ENCODE results near the gene HOMER1. TPM values are rescaled to one million over a fixed set of nuclear protein-coding genes. Genes with fewer than 3 reads are reported as not detected.

Gene HOMER1
- total and polyA plus RNA-seq, 7 donors = 0.23 to 31.0 (median 8.3) TPM

GRCh38 chr5:79423296-79423695 lies 90.6 kb downstream of the HOMER1 start:
- no peak overlapping the region for H3K4me3 ChIP-seq
- no peak overlapping the region for H3K27ac ChIP-seq
- TF ChIP-seq CTCF (IDR thresholded peaks at IDR 0.05) = no peak
- TF ChIP-seq EP300 (IDR thresholded peaks at IDR 0.05) = no peak
- no peak for TF ChIP-seq POLR2A (IDR thresholded peaks at IDR 0.05)
- no peak for TF ChIP-seq POLR2AphosphoS5 (IDR thresholded peaks at IDR 0.05)
- DNase-seq = no peak
- H3K9me3 ChIP-seq = no peaks in the 10 kb centered on the region
- 60 to 75% methylated on average over 3 of the region's 3 CpGs for WGBS, 2 donors
- intact Hi-C loops (cut with DNase I) = no loop called here
- H3K4me1 ChIP-seq = peaks cover 0 to 13% (median 0%) of the 10 kb centered on the region in 4 donors
- H3K36me3 ChIP-seq = no peaks in the 10 kb centered on the region
- H3K27me3 ChIP-seq = no peaks in the 10 kb centered on the region

GRCh38 chr5:79420248-79420647 lies 93.7 kb downstream of the HOMER1 start:
- 66 to 75% methylated on average over 3 of the region's 3 CpGs for WGBS, 2 donors
- no peak for DNase-seq
- Histone ChIP-seq H3K36me3 (no peaks in the 10 kb centered on the region), H3K27ac (no peak overlapping the region), H3K4me3 (no peak overlapping the region), H3K27me3 (no peaks in the 10 kb centered on the region), H3K4me1 (peaks cover 0 to 24% (median 0%) of the 10 kb centered on the region in 4 donors), H3K9me3 (no peaks in the 10 kb centered on the region)
- intact Hi-C loops (cut with DNase I) = no loop called here
- no peak for TF ChIP-seq EP300 (IDR thresholded peaks at IDR 0.05)
- TF ChIP-seq CTCF (IDR thresholded peaks at IDR 0.05) = no peak
- no peak for TF ChIP-seq POLR2AphosphoS5 (IDR thresholded peaks at IDR 0.05)
- no peak for TF ChIP-seq POLR2A (IDR thresholded peaks at IDR 0.05)

- H3K4me1 ChIP-seq = peaks cover 0 to 16% (median 0%) of the 10 kb centered on the region in 4 donors
- no peak overlapping the region for H3K4me3 ChIP-seq
- no peaks in the 10 kb centered on the region for H3K9me3 ChIP-seq
- H3K27ac ChIP-seq = no peak overlapping the region
- no peak for TF ChIP-seq EP300 (IDR thresholded peaks at IDR 0.05)
- no peak for TF ChIP-seq POLR2A (IDR thresholded peaks at IDR 0.05)
- TF ChIP-seq CTCF (IDR thresholded peaks at IDR 0.05) = no peak
- TF ChIP-seq POLR2AphosphoS5 (IDR thresholded peaks at IDR 0.05) = no peak
- no peaks in the 10 kb centered on the region for H3K27me3 ChIP-seq
- DNase-seq = no peak
- H3K36me3 ChIP-seq = no peaks in the 10 kb centered on the region
- intact Hi-C loops (cut with DNase I) = no loop called here
- WGBS, 2 donors = 84 to 89% methylated on average over 5 of the region's 5 CpGs
Observed at GRCh38 chr5:79418276-79418675, 95.7 kb downstream of the HOMER1 start.

GRCh38 chr5:79417495-79417894 lies 96.4 kb downstream of the HOMER1 start:
- WGBS, 2 donors = 95 to 96% methylated on average over 1 of the region's 1 CpG
- intact Hi-C loops (cut with DNase I) = no loop called here
- H3K4me3 ChIP-seq = no peak overlapping the region
- peaks cover 0 to 11% (median 0%) of the 10 kb centered on the region in 4 donors for H3K4me1 ChIP-seq
- no peaks in the 10 kb centered on the region for H3K27me3 ChIP-seq
- TF ChIP-seq CTCF (IDR thresholded peaks at IDR 0.05) (no peak), POLR2A (IDR thresholded peaks at IDR 0.05) (no peak), EP300 (IDR thresholded peaks at IDR 0.05) (no peak), POLR2AphosphoS5 (IDR thresholded peaks at IDR 0.05) (no peak)
- H3K9me3 ChIP-seq = no peaks in the 10 kb centered on the region
- H3K36me3 ChIP-seq = no peaks in the 10 kb centered on the region
- H3K27ac ChIP-seq = no peak overlapping the region
- DNase-seq = no peak

GRCh38 chr5:79416499-79416898 lies 97.4 kb downstream of the HOMER1 start:
- DNase-seq = peak; percentile 66
- intact Hi-C loops (cut with DNase I) = no loop called here
- Histone ChIP-seq H3K9me3 (no peaks in the 10 kb centered on the region), H3K27me3 (no peaks in the 10 kb centered on the region), H3K4me1 (peaks cover 0 to 11% (median 0%) of the 10 kb centered on the region in 4 donors), H3K4me3 (peak overlapping the region in 2 of 4 donors; percentile 6 to 8), H3K27ac (peak overlapping the region in 2 of 4 donors; percentile 46 to 71), H3K36me3 (no peaks in the 10 kb centered on the region)
- WGBS, 2 donors = 65 to 71% methylated on average over 2 of the region's 2 CpGs
- no peak for TF ChIP-seq EP300 (IDR thresholded peaks at IDR 0.05)
- TF ChIP-seq POLR2A (IDR thresholded peaks at IDR 0.05) = no peak
- TF ChIP-seq CTCF (IDR thresholded peaks at IDR 0.05) = no peak
- no peak for TF ChIP-seq POLR2AphosphoS5 (IDR thresholded peaks at IDR 0.05)

Measured in sigmoid colon (tissue), 7 donors.